Parathyroid adenoma (tissue), 2 donors: ENCODE results near the gene CA11.
A peak's percentile ranks its signal among the peaks of the same experiment; 100 is the strongest.

Experiments used
- H2AFZ ChIP-seq: fragments of 300-600 bp; sonication (generic); one replicate; pipeline ENCODE4 v1.7.0; 2017; ENCODE audit warnings: antibody characterized with exemption, mild to moderate bottlenecking
- H3K27ac ChIP-seq: fragments of 300-600 bp; sonication (generic); one replicate; pipeline ENCODE4 v1.7.0; 2017
- H3K27me3 ChIP-seq: fragments of 300-600 bp; sonication (generic); one replicate; pipeline ENCODE4 v1.7.0; 2017; ENCODE audit warnings: low read length; ENCODE audit not compliant: control insufficient read depth, insufficient read depth
- H3K36me3 ChIP-seq: fragments of 300-600 bp; sonication (generic); one replicate; pipeline ENCODE4 v1.7.0; 2017; ENCODE audit warnings: low read length; ENCODE audit not compliant: control insufficient read depth, insufficient read depth
- H3K4me1 ChIP-seq: fragments of 300-600 bp; sonication (generic); one replicate; pipeline ENCODE4 v1.7.0; 2017; ENCODE audit warnings: control low read depth
- H3K4me2 ChIP-seq: fragments of 300-600 bp; sonication (generic); one replicate; pipeline ENCODE4 v1.7.0; 2017; ENCODE audit warnings: low read length
- H3K4me3 ChIP-seq: fragments of 300-600 bp; sonication (generic); one replicate; pipeline ENCODE4 v1.7.0; 2017; ENCODE audit warnings: low read depth, low read length
- H3K79me2 ChIP-seq: fragments of 300-600 bp; sonication (generic); one replicate; pipeline ENCODE4 v1.7.0; 2017; ENCODE audit warnings: control low read depth
- H3K9ac ChIP-seq: fragments of 300-600 bp; sonication (generic); one replicate; pipeline ENCODE4 v1.7.0; 2017; ENCODE audit warnings: mild to moderate bottlenecking
- H3K9me3 ChIP-seq: fragments of 300-600 bp; sonication (generic); one replicate; pipeline ENCODE4 v1.7.0; 2017; ENCODE audit warnings: low read length; ENCODE audit not compliant: control insufficient read depth
- TF ChIP-seq, protein P1 (sequence below): fragments of 300-600 bp; sonication (generic); IDR thresholded peaks from one replicate; pipeline ENCODE4 v1.7.0; 2017; ENCODE audit warnings: antibody characterized with exemption, mild to moderate bottlenecking
- donor health status: primary hyperparathyroidism.

Gene CA11

GRCh38 chr19:48639483-48640375, 6.3 kb downstream of the CA11 start:
- Histone ChIP-seq H3K27me3 (no peaks in the 10 kb centered on the region), H3K27ac (no peak overlapping the region), H3K9me3 (no peaks in the 10 kb centered on the region), H3K4me1 (peaks cover 14% of the 10 kb centered on the region), H3K9ac (no peak overlapping the region), H3K4me3 (peak overlapping the region; percentile 59), H2AFZ (no peak overlapping the region), H3K79me2 (peaks cover 3% of the 10 kb centered on the region), H3K36me3 (no peaks in the 10 kb centered on the region), H3K4me2 (peak overlapping the region; percentile 82)
- TF ChIP-seq, protein P1, sequence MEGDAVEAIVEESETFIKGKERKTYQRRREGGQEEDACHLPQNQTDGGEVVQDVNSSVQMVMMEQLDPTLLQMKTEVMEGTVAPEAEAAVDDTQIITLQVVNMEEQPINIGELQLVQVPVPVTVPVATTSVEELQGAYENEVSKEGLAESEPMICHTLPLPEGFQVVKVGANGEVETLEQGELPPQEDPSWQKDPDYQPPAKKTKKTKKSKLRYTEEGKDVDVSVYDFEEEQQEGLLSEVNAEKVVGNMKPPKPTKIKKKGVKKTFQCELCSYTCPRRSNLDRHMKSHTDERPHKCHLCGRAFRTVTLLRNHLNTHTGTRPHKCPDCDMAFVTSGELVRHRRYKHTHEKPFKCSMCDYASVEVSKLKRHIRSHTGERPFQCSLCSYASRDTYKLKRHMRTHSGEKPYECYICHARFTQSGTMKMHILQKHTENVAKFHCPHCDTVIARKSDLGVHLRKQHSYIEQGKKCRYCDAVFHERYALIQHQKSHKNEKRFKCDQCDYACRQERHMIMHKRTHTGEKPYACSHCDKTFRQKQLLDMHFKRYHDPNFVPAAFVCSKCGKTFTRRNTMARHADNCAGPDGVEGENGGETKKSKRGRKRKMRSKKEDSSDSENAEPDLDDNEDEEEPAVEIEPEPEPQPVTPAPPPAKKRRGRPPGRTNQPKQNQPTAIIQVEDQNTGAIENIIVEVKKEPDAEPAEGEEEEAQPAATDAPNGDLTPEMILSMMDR = no peak

GRCh38 chr19:48638831-48639381, 7.1 kb downstream of the CA11 start:
- Histone ChIP-seq H3K79me2 (no peaks in the 10 kb centered on the region), H3K36me3 (no peaks in the 10 kb centered on the region), H3K4me2 (peak overlapping the region; percentile 72), H3K4me3 (peak overlapping the region; percentile 81), H3K27me3 (no peaks in the 10 kb centered on the region), H3K9me3 (no peaks in the 10 kb centered on the region), H3K27ac (peak overlapping the region; percentile 99), H2AFZ (peak overlapping the region; percentile 76), H3K9ac (no peak overlapping the region), H3K4me1 (peaks cover 14% of the 10 kb centered on the region)
- TF ChIP-seq, protein P1 = no peak

DNA sequence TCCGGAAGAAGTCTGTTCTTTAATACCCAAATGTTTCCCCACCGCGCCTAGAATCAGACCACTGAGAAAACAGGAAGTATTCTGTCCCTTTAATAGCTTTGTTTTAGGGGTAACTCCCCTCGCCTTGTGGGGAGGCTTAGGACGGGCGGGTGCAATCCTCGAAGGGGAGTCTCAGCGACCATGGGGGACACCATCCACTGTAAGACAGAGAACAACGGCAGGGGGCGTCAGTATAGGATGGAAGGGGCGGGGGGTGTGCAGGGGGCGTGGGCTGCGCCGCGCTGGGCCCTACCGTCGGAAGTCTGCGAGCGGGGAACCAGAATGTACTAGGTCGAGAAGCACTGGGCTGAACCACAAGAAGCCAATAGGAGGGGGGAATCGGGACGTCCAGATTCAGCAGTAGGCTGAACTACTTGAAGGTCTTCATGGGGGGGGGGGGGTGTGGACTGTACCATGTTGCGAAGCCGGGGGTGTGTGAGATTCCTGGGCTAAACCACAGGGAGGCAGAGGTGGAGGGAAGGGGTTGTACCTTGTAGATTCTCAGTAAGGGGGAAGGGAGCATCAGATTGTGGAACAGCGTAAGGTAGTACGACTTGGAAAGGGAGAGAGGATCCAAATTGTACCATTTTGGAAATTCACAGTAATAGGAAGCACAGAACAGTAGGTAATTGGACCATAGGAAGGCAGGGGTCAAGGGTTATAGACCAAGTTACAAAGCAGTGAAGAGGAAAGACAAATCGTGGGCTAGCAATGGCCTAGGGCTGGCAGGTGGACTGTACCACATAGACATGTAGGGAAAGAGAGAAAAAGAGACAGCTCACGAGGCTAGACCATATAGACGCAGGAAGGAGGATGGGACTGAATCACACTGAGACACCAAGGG, 7.8 kb downstream of the CA11 start:
- no peaks in the 10 kb centered on the region for H3K27me3 ChIP-seq
- H3K79me2 ChIP-seq = no peaks in the 10 kb centered on the region
- no peaks in the 10 kb centered on the region for H3K36me3 ChIP-seq
- peaks cover 21% of the 10 kb centered on the region for H3K4me1 ChIP-seq
- H3K27ac ChIP-seq = peak overlapping the region; percentile 99
- peak overlapping the region; percentile 81 for H3K4me3 ChIP-seq
- H2AFZ ChIP-seq = peak overlapping the region; percentile 76
- TF ChIP-seq, protein P1 = peak; percentile 29
- no peaks in the 10 kb centered on the region for H3K9me3 ChIP-seq
- peak overlapping the region; percentile 72 for H3K4me2 ChIP-seq
- H3K9ac ChIP-seq = peak overlapping the region; percentile 82

- Histone ChIP-seq H3K4me2 (peak overlapping the region; percentile 72), H3K9ac (peak overlapping the region; percentile 82), H3K36me3 (no peaks in the 10 kb centered on the region), H3K27ac (peak overlapping the region; percentile 99), H3K9me3 (no peaks in the 10 kb centered on the region), H3K4me3 (peak overlapping the region; percentile 81), H3K27me3 (no peaks in the 10 kb centered on the region), H3K4me1 (peaks cover 28% of the 10 kb centered on the region), H2AFZ (peak overlapping the region; percentile 76), H3K79me2 (no peaks in the 10 kb centered on the region)
- TF ChIP-seq, protein P1 = no peak
Measured at GRCh38 chr19:48637449-48637947, 8.5 kb downstream of the CA11 start.
